Osteocyte (in vitro differentiated cells): ENCODE results near the gene MUC5B. TPM values are rescaled to one million over a fixed set of nuclear protein-coding genes. Genes with fewer than 3 reads are reported as not detected.
"Not testable (repeated sequence)": the region's sequence is repeated elsewhere in the genome, so short reads cannot be mapped to it uniquely, and the experiment has no call there.

Experiments
- DNase-seq: peaks from one replicate; pipeline ENCODE4 v3.0.0; 2021; ENCODE audit warnings: mixed read lengths; ENCODE audit not compliant: unreplicated experiment; ENCODE audit errors: extremely low spot score
- H3K27ac Mint-ChIP-seq: one replicate; pipeline ENCODE4 v1.8.0; 2021; ENCODE audit warnings: mild to moderate bottlenecking, mixed read lengths; ENCODE audit not compliant: unreplicated experiment
- H3K27me3 Mint-ChIP-seq: one replicate; pipeline ENCODE4 v1.8.0; 2021; ENCODE audit warnings: mixed read lengths; ENCODE audit not compliant: unreplicated experiment
- H3K36me3 Mint-ChIP-seq: one replicate; pipeline ENCODE4 v1.8.0; 2021; ENCODE audit warnings: mixed read lengths; ENCODE audit not compliant: unreplicated experiment
- H3K4me1 Mint-ChIP-seq: one replicate; pipeline ENCODE4 v1.8.0; 2021; ENCODE audit warnings: mixed read lengths; ENCODE audit not compliant: unreplicated experiment
- H3K4me3 Mint-ChIP-seq: one replicate; pipeline ENCODE4 v1.8.0; 2021; ENCODE audit warnings: mild to moderate bottlenecking, moderate library complexity, mixed read lengths; ENCODE audit not compliant: unreplicated experiment
- H3K9me3 Mint-ChIP-seq: one replicate; pipeline ENCODE4 v1.8.0; 2021; ENCODE audit warnings: mixed read lengths; ENCODE audit not compliant: unreplicated experiment
- total RNA-seq: library from RNA; stranded (reverse); gene quantifications from 2 replicates; pipeline ENCODE4 v1.2.1, GENCODE V29; 2021
- TF ChIP-seq, protein P1 (sequence below): fragments of 200-600 bp; sonication (generic); IDR thresholded peaks from 2 replicates; pipeline ENCODE4 v1.5.0; 2021; ENCODE audit warnings: antibody characterized with exemption, mild to moderate bottlenecking, moderate library complexity

Gene MUC5B
- total RNA-seq, 1 donor from 2014 or later = not detected

DNA sequence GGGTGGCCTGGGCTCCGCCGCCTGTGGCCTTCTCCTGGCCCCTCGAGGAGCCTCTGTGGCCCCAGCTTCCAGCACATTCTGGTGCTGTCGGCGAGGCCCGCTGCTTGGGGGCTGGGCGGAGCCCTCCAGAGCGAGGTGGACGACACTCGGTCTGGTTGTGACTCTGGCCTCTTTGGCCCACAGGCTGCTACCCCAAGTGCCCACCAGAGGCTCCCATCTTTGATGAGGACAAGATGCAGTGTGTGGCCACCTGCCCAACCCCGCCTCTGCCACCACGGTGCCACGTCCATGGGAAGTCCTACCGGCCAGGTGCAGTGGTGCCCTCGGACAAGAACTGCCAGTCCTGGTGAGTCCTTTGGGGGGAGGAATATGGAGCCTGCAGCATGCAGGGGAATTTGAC lies 42.7 kb upstream of the MUC5B start:
- H3K9me3 Mint-ChIP-seq = peaks cover 4% of the 10 kb centered on the region
- TF ChIP-seq, protein P1, sequence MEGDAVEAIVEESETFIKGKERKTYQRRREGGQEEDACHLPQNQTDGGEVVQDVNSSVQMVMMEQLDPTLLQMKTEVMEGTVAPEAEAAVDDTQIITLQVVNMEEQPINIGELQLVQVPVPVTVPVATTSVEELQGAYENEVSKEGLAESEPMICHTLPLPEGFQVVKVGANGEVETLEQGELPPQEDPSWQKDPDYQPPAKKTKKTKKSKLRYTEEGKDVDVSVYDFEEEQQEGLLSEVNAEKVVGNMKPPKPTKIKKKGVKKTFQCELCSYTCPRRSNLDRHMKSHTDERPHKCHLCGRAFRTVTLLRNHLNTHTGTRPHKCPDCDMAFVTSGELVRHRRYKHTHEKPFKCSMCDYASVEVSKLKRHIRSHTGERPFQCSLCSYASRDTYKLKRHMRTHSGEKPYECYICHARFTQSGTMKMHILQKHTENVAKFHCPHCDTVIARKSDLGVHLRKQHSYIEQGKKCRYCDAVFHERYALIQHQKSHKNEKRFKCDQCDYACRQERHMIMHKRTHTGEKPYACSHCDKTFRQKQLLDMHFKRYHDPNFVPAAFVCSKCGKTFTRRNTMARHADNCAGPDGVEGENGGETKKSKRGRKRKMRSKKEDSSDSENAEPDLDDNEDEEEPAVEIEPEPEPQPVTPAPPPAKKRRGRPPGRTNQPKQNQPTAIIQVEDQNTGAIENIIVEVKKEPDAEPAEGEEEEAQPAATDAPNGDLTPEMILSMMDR = no peak
- no peaks in the 10 kb centered on the region for H3K4me1 Mint-ChIP-seq
- H3K4me3 Mint-ChIP-seq = no peak overlapping the region
- H3K27ac Mint-ChIP-seq = no peak overlapping the region
- no peak for DNase-seq
- H3K27me3 Mint-ChIP-seq = no peaks in the 10 kb centered on the region
- H3K36me3 Mint-ChIP-seq = no peaks in the 10 kb centered on the region

DNA sequence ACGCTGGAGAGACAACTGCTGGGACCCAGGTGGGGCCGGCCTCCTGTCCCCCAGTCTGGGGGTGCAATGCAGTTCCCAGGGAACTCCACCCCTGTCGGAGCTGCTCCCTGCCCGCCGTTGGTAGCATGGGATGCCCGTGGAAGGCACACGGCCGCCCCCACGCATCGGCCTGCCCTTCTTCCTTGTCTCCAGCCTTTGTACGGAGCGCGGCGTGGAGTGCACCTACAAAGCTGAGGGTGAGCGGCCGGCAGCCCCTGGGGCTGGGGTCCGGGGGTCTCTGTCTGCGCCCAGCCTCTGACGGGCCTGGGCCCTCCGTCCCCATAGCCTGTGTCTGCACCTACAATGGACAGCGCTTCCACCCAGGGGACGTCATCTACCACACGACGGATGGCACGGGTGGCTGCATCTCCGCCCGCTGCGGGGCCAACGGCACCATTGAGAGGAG lies 41.9 kb upstream of the MUC5B start:
- no peaks in the 10 kb centered on the region for H3K36me3 Mint-ChIP-seq

DNA sequence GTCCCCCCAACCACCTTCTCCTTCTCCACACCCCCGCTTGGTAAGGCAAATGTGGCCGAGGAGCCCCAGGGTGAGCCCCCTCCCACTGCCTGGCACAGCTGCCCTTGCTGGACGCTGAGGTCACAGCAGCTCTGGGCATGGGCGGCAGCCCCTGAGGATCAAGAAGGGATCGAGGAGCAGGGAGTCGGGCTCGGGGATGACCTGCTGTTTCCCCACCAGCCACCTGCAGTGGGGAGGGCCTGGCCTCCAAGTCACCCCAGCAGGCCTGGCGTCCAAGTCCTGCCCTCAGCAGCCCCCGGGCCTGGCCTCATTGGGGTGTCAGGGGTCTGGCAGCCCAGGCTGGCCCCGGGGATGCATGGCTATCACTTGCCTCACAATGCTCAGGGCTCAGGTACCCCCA lies 41.4 kb upstream of the MUC5B start:
- Mint-ChIP-seq H3K27ac (no peak overlapping the region), H3K9me3 (no peaks in the 10 kb centered on the region), H3K4me3 (no peak overlapping the region), H3K4me1 (no peaks in the 10 kb centered on the region), H3K36me3 (no peaks in the 10 kb centered on the region), H3K27me3 (no peaks in the 10 kb centered on the region)
- TF ChIP-seq, protein P1 = no peak
- no peak for DNase-seq

More for the DNA sequence above, 41.9 kb upstream of the MUC5B start:
- H3K4me3 Mint-ChIP-seq = no peak overlapping the region
- no peaks in the 10 kb centered on the region for H3K27me3 Mint-ChIP-seq
- no peak overlapping the region for H3K27ac Mint-ChIP-seq
- TF ChIP-seq, protein P1 = no peak
- H3K4me1 Mint-ChIP-seq = no peaks in the 10 kb centered on the region
- DNase-seq = no peak
- no peaks in the 10 kb centered on the region for H3K9me3 Mint-ChIP-seq

DNA sequence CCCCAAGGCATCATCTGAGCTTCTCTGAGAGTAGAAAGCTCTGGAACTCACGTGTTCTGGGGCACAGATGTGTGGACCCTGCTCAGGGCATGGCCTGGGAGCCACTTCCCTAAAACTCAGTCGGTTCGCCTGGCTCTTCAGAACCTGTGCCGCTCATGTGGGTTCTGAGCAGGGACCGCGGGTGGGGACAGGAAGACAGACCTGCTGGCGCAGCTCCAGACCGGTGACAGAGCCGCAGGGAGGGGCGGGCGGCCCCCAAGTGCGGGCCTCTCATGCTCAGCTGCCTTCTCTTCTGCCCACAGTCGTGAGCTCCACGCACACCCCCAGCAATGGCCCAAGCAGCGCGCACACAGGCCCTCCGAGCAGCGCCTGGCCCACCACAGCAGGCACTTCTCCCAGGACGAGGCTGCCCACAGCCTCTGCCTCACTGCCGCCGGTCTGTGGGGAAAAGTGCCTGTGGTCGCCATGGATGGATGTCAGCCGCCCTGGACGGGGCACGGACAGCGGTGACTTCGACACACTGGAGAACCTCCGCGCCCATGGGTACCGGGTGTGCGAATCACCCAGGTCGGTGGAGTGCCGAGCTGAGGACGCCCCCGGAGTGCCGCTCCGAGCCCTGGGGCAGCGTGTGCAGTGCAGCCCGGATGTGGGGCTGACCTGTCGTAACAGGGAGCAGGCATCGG lies 40.9 kb upstream of the MUC5B start:
- H3K4me1 Mint-ChIP-seq = no peaks in the 10 kb centered on the region
- no peak for DNase-seq

DNA sequence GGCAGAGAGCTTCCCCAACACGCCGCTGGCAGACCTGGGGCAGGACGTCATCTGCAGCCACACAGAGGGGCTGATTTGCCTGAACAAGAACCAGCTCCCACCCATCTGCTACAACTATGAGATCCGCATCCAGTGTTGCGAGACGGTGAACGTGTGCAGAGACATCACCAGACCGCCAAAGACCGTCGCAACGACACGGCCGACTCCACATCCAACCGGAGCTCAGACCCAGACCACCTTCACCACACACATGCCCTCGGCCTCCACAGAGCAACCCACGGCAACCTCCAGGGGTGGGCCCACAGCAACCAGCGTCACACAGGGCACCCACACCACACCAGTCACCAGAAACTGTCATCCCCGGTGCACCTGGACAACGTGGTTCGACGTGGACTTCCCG lies 38.7 kb upstream of the MUC5B start:
- H3K4me3 Mint-ChIP-seq, H3K36me3 Mint-ChIP-seq, DNase-seq, H3K27me3 Mint-ChIP-seq, H3K4me1 Mint-ChIP-seq, H3K27ac Mint-ChIP-seq, H3K9me3 Mint-ChIP-seq: not testable (repeated sequence)

More for the DNA sequence above, 40.9 kb upstream of the MUC5B start:
- Mint-ChIP-seq H3K36me3 (no peaks in the 10 kb centered on the region), H3K27me3 (no peaks in the 10 kb centered on the region), H3K4me3 (no peak overlapping the region), H3K9me3 (no peaks in the 10 kb centered on the region), H3K27ac (no peak overlapping the region)
- TF ChIP-seq, protein P1 = no peak

DNA sequence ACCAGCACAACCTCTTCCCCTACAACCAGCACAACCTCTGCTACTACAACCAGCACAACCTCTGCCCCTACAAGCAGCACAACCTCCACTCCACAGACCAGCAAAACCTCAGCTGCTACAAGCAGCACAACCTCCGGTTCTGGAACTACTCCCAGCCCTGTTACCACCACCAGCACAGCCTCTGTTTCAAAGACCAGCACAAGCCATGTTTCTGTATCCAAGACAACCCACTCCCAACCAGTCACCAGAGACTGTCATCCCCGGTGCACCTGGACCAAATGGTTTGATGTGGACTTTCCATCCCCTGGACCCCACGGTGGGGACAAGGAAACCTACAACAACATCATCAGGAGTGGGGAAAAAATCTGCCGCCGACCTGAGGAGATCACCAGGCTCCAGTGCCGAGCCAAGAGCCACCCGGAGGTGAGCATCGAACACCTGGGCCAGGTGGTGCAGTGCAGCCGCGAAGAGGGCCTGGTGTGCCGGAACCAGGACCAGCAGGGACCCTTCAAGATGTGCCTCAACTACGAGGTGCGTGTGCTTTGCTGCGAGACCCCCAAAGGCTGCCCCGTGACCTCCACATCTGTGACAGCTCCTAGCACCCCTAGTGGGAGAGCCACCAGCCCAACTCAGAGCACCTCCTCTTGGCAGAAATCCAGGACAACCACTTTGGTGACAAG lies 34.3 kb upstream of the MUC5B start:
- H3K36me3 Mint-ChIP-seq, H3K4me3 Mint-ChIP-seq, H3K4me1 Mint-ChIP-seq, DNase-seq, H3K9me3 Mint-ChIP-seq, H3K27ac Mint-ChIP-seq, H3K27me3 Mint-ChIP-seq: not testable (repeated sequence)

DNA sequence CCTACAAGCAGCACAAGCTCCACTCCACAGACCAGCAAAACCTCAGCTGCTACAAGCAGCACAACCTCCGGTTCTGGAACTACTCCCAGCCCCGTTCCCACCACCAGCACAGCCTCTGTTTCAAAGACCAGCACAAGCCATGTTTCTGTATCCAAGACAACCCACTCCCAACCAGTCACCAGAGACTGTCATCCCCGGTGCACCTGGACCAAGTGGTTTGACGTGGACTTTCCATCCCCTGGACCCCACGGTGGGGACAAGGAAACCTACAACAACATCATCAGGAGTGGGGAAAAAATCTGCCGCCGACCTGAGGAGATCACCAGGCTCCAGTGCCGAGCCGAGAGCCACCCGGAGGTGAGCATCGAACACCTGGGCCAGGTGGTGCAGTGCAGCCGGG lies 33.0 kb upstream of the MUC5B start:
- not testable (repeated sequence) for H3K9me3 Mint-ChIP-seq, H3K36me3 Mint-ChIP-seq, H3K27me3 Mint-ChIP-seq, H3K4me1 Mint-ChIP-seq, H3K4me3 Mint-ChIP-seq, H3K27ac Mint-ChIP-seq, DNase-seq

DNA sequence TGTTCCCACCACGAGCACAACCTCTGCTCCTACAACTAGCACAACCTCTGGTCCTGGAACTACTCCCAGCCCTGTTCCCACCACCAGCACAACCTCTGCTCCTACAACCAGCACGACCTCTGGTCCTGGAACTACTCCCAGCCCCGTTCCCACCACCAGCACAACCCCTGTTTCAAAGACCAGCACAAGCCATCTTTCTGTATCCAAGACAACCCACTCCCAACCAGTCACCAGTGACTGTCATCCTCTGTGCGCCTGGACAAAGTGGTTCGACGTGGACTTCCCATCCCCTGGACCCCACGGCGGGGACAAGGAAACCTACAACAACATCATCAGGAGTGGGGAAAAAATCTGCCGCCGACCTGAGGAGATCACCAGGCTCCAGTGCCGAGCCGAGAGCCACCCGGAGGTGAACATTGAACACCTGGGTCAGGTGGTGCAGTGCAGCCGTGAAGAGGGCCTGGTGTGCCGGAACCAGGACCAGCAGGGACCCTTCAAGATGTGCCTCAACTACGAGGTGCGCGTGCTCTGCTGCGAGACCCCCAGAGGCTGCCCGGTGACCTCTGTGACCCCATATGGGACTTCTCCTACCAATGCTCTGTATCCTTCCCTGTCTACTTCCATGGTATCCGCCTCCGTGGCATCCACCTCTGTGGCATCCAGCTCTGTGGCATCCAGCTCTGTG lies 30.9 kb upstream of the MUC5B start:
- H3K36me3 Mint-ChIP-seq, H3K4me3 Mint-ChIP-seq, H3K9me3 Mint-ChIP-seq, H3K4me1 Mint-ChIP-seq, H3K27me3 Mint-ChIP-seq, H3K27ac Mint-ChIP-seq: not testable (repeated sequence)
- peak; percentile 75 for DNase-seq
